ENCODE results near the gene HSD17B8. TPM values are rescaled to one million over a fixed set of nuclear protein-coding genes. Genes with fewer than 3 reads are reported as not detected.
A peak's percentile ranks its signal among the peaks of the same experiment; 100 is the strongest.

The HSD17B8 gene
- total RNA-seq, 1 experiment from 2014 or later: 7.4 TPM

- no peak for TF ChIP-seq REST (IDR thresholded peaks at IDR 0.05; ENCODE audit: insufficient read depth in 1 of 2, low read depth in 2 of 2, low read length in 1 of 2)
- no peak for TF ChIP-seq TCF7L2 (IDR thresholded peaks at IDR 0.05; ENCODE audit: low read depth, low read length)
- no peak for TF ChIP-seq CTCF (IDR thresholded peaks at IDR 0.05)
- TF ChIP-seq SIN3A (IDR thresholded peaks at IDR 0.05; ENCODE audit: borderline replicate concordance, insufficient read depth, low read depth, low read length): no peak
- TF ChIP-seq POLR2AphosphoS5 (IDR thresholded peaks at IDR 0.05; ENCODE audit: low read depth, low read length): no peak
- DNase-seq (ENCODE audit: low read depth, low spot score): no peak
- H3K4me1 ChIP-seq (ENCODE audit: control insufficient read depth, insufficient read depth, low read length): peaks cover 22% of the 10 kb centered on the region
- no peak overlapping the region for H3K4me3 ChIP-seq (ENCODE audit: low read depth in 2 of 2, low read length in 2 of 2)
- H3K36me3 ChIP-seq (ENCODE audit: control insufficient read depth, insufficient read depth, low read length): no peaks in the 10 kb centered on the region; the same call in 1 of the 2 replicates
- H3K9me3 ChIP-seq (ENCODE audit: control insufficient read depth, insufficient read depth, low read depth, low read length): no peaks in the 10 kb centered on the region
- intact Hi-C loops (cut with micrococcal nuclease; ENCODE audit: unreplicated experiment): no loop called here
- H3K27ac ChIP-seq (ENCODE audit: low read length): no peak overlapping the region
- ChIA-PET CTCF (no interaction called here), POLR2A (interaction anchor here (0.6 to 0.7 kb wide), 2 partner anchors 239 to 249 kb away, joined by 8 to 20 read pairs; no protein-coding TSS in a partner anchor)
- no TSS peak for BruUV-seq (replicated peaks)
- in situ Hi-C loops (cut with HindIII; ENCODE audit: low pct_unique_long_range_greater_than_20kb, low sequenced_read_pairs): no loop called here
- no peak for ATAC-seq
- no peaks in the 10 kb centered on the region for H3K27me3 ChIP-seq (ENCODE audit: control insufficient read depth, insufficient read depth, low read length)
Observed at GRCh38 chr6:33211136-33211535, 6.7 kb downstream of the HSD17B8 start.

- Histone ChIP-seq H3K4me1 (ENCODE audit: control insufficient read depth, insufficient read depth, low read length) (peaks cover 15% of the 10 kb centered on the region), H3K27ac (ENCODE audit: low read length) (no peak overlapping the region), H3K36me3 (ENCODE audit: control insufficient read depth, insufficient read depth, low read length) (no peaks in the 10 kb centered on the region; the same call in 1 of the 2 replicates), H3K9me3 (ENCODE audit: control insufficient read depth, insufficient read depth, low read depth, low read length) (no peaks in the 10 kb centered on the region), H3K4me3 (ENCODE audit: low read depth in 2 of 2, low read length in 2 of 2) (no peak overlapping the region), H3K27me3 (ENCODE audit: control insufficient read depth, insufficient read depth, low read length) (no peaks in the 10 kb centered on the region)
- TF ChIP-seq TCF7L2 (IDR thresholded peaks at IDR 0.05; ENCODE audit: low read depth, low read length) (no peak), SIN3A (IDR thresholded peaks at IDR 0.05; ENCODE audit: borderline replicate concordance, insufficient read depth, low read depth, low read length) (no peak), REST (IDR thresholded peaks at IDR 0.05; ENCODE audit: insufficient read depth in 1 of 2, low read depth in 2 of 2, low read length in 1 of 2) (no peak), CTCF (IDR thresholded peaks at IDR 0.05) (no peak; the same call in 1 of the 2 replicates), POLR2AphosphoS5 (IDR thresholded peaks at IDR 0.05; ENCODE audit: low read depth, low read length) (no peak)
- intact Hi-C loops (cut with micrococcal nuclease; ENCODE audit: unreplicated experiment): no loop called here
- ATAC-seq (no peak), DNase-seq (ENCODE audit: low read depth, low spot score) (no peak)
- ChIA-PET CTCF (no interaction called here), POLR2A (interaction anchor here (0.5 kb wide), 1 partner anchor 175 kb away, joined by 4 read pairs; no protein-coding TSS in a partner anchor)
- BruUV-seq (replicated peaks): TSS peak; percentile 49
- in situ Hi-C loops (cut with HindIII; ENCODE audit: low pct_unique_long_range_greater_than_20kb, low sequenced_read_pairs): no loop called here
Observed at GRCh38 chr6:33211666-33212422, 7.4 kb downstream of the HSD17B8 start.
